Muscle of arm (tissue), 14 donors: ENCODE measurements around the gene SCIN. TPM values are rescaled to one million over a fixed set of nuclear protein-coding genes. Genes with fewer than 3 reads are reported as not detected.
"Not testable (repeated sequence)": the region's sequence is repeated elsewhere in the genome, so short reads cannot be mapped to it uniquely, and the experiment has no call there.

Source experiments
- DNase-seq: peaks from one replicate; pipeline ENCODE4 v3.0.0-alpha.2; 2013
- long read RNA-seq, 11 donors: transcript quantifications; one replicate each; lab custom pipeline, GENCODE V29; 2026
- polyA plus RNA-seq, 12 donors: library from polyadenylated mRNA; unstranded; fragments of 120-200 nt; gene quantifications; one replicate each; pipeline ENCODE4 v1.2.1, GENCODE V29; 2013; ENCODE audit not compliant: insufficient read length in 12 of 12

The SCIN gene
- polyA plus RNA-seq = under 1 TPM in 10 of 12 donors, not detected in 2; 0.29 to 0.95 (median 0.68) TPM
- long read RNA-seq, donor 1, partial matches to known transcripts = 6 of 6 reads
- long read RNA-seq, donor 1, other reads (novel, unspliced or antisense) = 0 of 6 reads
- long read RNA-seq, donor 2 = 0 reads
- long read RNA-seq, donor 3 = 0 reads
- long read RNA-seq, donor 4 = 0 reads
- long read RNA-seq, donor 5 = 0 reads
- long read RNA-seq, donor 6 = 0 reads
- long read RNA-seq, donor 7 = 0 reads
- long read RNA-seq, donor 8 = 0 reads
- long read RNA-seq, donor 9 = 0 reads
- long read RNA-seq, donor 10 = 0 reads
- long read RNA-seq, donor 11 = 0 reads

- DNase-seq = peak; percentile 10
Observed at GRCh38 chr7:12570534-12571461, at the start of gene SCIN. TSS of gene SCIN (plus strand) at chr7:12570720. CDS start at chr7:12570787, 67 bp downstream.

- DNase-seq = peak; percentile 56
Observed at GRCh38 chr7:12524794-12525386, 45.6 kb upstream of the SCIN start.

GRCh38 chr7:12526693-12527092, 43.8 kb upstream of the SCIN start:
- not testable (repeated sequence) for DNase-seq

GRCh38 chr7:12527670-12528069, 42.9 kb upstream of the SCIN start:
- DNase-seq = not testable (repeated sequence)

- DNase-seq = no peak
Observed at GRCh38 chr7:12529971-12530710, 40.4 kb upstream of the SCIN start.

- no peak for DNase-seq
Observed at GRCh38 chr7:12531784-12532183, 38.7 kb upstream of the SCIN start.

- DNase-seq = no peak
Observed at GRCh38 chr7:12534046-12534445, 36.5 kb upstream of the SCIN start.

- no peak for DNase-seq
Observed at GRCh38 chr7:12539681-12540080, 30.8 kb upstream of the SCIN start.

- no peak for DNase-seq
Observed at GRCh38 chr7:12540850-12541249, 29.7 kb upstream of the SCIN start.

GRCh38 chr7:12543586-12543985, 26.9 kb upstream of the SCIN start:
- no peak for DNase-seq

GRCh38 chr7:12549106-12549505, 21.4 kb upstream of the SCIN start:
- no peak for DNase-seq

- no peak for DNase-seq
Observed at GRCh38 chr7:12550956-12551355, 19.6 kb upstream of the SCIN start.

GRCh38 chr7:12552876-12553275, 17.6 kb upstream of the SCIN start:
- DNase-seq = no peak

- no peak for DNase-seq
Observed at GRCh38 chr7:12553416-12553815, 17.1 kb upstream of the SCIN start.

GRCh38 chr7:12554351-12554750, 16.2 kb upstream of the SCIN start:
- DNase-seq = no peak

GRCh38 chr7:12554872-12555271, 15.6 kb upstream of the SCIN start:
- DNase-seq = no peak

- not testable (repeated sequence) for DNase-seq
Observed at GRCh38 chr7:12555695-12556094, 14.8 kb upstream of the SCIN start.

- not testable (repeated sequence) for DNase-seq
Observed at GRCh38 chr7:12556139-12556792, 14.3 kb upstream of the SCIN start.

- DNase-seq = no peak
Observed at GRCh38 chr7:12557282-12557681, 13.2 kb upstream of the SCIN start.

GRCh38 chr7:12564996-12565764, 5.3 kb upstream of the SCIN start:
- no peak for DNase-seq
